Right renal cortex interstitium (tissue), 3 donors: ENCODE data around the gene KPTN. TPM values are rescaled to one million over a fixed set of nuclear protein-coding genes. Genes with fewer than 3 reads are reported as not detected.
"Not testable (repeated sequence)": the region's sequence is repeated elsewhere in the genome, so short reads cannot be mapped to it uniquely, and the experiment has no call there.

Experiments used
- DNase-seq, 3 donors: peaks; one replicate each; pipeline ENCODE4 v3.0.0-alpha.2; 2013; ENCODE audit warnings: low read depth in 3 of 3, low spot score in 2 of 3
- polyA plus RNA-seq, 3 donors: library from polyadenylated mRNA; unstranded; fragments of 120-200 nt; gene quantifications; one replicate each; pipeline ENCODE4 v1.2.1, GENCODE V29; 2013; ENCODE audit not compliant: insufficient read length in 3 of 3

The KPTN gene
- polyA plus RNA-seq, 3 donors = 10.6 to 12.9 (median 12.0) TPM

DNA sequence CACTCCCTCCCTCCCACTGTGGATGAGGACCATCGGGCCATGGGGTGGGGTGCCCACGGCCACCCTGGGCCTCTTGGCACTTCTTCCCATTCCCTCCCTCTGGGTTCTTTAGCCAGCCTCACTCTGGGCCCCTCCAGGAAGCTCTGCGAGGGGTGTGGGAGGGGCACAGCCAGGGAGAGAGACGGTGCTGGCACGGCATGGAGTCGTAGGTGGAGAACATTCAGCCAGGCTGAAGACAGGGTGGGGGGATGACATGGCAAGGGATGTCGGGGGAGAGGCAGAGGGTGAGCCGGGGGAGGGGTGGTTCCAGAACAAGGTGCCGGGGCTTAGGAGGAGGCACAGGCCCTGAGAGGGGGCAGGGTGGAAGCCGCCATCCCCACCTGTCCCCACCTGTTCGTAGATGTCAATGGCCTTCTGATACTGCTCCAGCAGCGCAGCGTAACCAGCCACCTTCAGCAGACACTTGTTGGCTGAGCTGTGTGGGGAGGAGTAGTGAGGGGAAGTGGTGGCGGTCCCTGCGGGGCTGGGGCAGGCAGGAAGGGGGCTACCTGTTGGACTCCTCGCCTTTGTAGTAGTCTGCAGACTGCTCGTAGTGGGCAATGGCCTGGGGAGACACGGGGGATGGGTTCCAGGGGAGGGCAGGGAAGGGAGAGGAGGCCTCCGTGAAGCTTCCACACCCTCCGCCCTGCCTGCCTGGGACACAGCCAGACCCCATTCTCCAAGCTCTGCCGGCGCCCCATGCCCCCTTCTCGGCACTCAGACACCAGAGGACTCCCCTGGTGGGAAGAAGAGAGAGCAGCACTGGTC, 8.8 kb upstream of the KPTN start:
- DNase-seq = no peak

DNA sequence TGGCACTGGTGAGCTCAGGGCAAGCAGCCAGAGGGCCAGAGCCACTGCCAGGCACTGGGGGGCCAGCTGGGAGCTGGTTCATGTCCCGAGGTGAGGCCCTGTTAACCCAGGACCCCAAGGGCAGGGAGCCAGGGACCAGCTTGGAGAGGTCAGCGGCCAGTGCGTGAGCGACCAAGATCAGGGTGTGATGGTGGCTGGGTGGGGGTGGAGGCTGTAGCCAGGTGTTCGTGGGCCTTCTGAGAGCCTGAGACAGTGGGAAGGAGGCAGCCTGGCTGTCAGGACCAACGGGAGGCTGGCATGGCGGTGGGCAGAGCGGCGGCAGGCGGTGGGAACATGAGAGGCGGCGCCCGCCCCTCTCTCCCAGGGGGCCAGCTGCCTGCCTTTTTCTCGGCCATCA, 8.1 kb upstream of the KPTN start:
- DNase-seq = no peak

DNA sequence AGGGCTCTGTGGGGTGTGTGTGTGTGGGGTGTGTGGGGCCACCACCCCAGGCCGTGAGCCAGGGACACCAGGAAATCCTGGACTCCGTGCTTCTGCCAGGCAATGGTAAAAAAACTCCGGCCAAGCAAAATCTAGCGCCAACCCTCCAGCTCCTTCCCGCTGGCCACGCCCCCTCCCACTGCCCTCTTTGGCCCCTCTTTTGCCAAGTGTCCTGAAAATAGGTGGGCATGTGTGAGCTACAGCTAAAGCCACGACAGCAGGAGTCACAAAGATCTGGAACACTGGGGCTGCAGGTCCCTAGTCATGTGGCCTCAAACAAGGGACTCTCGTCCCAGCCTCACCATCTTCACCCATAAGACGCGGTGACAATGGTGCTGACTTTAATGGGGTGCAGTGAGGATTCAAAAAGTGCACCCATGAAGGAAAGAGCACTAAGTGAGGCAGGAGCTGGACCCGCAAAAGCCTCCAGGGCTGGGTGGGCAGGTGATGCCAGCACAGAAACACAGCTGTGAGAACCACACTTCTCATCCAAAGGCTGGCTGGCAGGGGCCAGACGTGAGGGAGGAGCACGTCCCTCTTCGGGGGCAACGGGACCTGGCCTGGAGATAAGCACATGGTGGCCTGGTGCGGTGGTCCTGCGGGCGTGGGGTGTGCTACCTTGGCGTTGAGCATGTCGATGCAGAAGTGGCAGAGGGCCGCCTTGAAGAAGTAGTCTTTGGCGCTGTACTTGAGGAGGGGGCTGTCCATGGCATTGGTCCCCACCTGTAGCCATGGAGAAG, 7.5 kb upstream of the KPTN start:
- DNase-seq = no peak

DNA sequence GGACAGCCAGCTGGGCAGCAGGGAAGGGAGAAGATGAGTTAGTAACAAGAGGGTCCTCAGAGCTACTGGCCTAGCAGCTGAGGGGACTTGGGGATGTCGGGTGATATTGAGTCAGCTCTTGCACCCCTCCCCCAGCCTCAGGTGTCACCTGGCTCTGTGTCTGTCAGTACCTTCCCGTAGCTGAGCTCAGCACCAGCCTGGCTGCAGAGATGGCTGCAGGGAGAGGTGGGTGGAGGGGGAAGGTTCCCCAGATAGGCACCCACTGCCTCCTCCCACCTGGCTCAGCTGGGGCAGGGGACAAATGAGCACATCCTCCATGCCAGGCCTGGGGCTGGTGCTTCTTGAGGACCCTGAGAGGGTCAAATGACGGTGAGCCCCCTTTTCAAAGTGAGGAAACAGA, 6.8 kb upstream of the KPTN start:
- no peak for DNase-seq

DNA sequence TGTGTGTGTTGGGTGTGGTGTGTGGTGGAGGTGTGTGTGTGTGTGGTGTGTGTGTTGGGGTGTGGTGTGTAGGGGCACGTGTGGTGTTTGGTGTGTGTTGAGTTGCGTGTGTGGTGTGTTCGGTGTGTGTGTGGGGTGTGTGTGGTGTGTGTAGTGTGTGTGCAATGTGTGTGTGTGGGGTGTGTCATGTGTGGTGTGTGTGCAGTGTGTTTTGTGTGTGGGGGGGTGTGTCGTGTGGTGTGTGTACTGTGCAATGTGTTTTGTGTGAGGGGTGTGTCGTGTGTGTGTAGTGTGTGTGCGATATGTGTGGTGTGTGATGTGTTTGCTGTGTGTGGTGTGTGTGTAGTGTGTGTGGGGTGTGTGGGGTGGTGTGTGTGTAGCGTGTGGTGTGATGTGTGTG, 6.0 kb upstream of the KPTN start:
- no peak for DNase-seq

DNA sequence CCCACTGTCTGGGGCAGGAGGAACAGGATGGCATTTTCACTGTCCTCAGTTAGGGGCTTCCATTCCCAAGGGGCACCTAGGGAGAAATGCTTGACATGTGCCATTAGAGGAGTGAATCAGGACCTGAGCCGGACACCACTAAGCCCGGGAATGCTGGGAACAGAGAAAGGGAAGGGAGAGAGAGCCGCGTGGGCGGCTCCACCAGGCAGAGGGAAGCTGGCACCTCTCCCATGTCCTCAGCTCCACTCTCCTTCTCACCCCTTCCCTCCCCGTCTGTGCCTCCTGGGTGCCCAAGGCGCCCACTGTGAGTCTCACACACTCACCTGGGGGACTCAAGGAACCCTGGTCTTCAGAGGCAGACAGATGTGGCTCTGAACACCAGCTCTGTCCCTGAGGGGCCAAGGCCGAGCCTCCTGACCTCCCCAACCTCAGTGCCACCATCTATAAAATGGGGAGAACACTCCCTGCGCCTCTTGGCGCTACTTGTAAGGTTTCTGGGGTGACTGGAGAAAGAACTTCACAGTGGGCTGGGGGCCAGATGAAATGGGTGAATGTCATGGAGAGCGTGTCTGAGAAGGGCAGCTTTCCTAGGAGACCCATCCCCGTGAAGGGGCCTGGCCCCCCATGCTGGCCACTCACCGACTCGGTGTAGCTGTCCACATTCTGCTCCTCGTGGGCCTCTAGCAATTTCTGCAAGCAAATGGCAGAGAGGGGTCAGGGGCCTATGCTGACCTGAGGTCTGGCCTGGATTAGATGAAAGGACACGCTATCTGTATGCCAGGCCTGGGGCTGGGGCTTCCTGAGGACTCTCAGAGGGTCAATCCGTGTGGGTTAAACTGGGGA, 5.3 kb upstream of the KPTN start:
- no peak for DNase-seq

DNA sequence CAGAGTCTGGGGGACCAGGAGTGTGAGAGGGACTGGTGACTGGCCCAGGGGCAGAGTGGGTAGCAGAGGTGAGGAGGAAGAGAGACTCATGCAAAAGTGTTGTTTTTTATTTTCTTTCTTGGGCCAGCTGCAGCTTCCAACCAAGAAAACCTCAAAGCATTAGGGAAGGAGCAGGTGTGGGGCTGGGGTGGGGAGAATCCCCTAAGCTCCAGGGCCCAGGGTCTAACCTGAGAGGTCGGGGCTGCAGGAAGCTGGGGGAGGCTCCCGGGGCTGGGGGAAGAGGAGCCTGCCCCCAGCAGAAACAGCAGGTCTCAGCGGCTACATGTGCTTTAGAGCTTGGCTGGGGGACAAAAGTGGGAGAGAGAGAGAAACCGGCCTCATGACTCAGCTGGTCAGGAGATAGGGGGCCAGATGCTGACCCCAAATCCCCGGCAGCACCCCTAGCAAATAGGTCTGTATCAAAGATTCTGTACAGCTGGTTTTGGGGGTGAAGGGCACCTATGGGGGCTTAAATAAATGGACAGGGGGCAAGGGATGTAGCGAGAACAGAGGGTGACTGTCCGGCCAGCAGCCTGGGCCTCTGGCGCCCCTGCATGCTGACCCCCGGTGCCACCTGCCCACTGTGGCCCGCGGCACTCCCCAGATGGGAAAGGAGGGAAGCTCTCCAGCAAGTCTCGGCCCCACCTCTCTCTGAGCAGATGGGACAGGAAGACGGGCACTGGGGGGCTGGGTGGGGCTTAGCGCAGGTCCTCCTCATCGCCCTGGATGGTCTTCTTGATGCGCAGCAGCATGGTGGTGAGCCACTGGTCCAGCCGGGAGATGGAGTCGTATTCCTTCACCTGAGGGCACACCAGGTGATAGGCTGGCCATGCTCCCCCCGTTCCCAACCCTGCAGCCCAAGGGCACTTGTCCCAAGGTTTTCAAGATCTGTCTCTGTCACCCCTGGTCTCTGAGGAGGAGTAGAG, 3.8 kb upstream of the KPTN start:
- no peak for DNase-seq

DNA sequence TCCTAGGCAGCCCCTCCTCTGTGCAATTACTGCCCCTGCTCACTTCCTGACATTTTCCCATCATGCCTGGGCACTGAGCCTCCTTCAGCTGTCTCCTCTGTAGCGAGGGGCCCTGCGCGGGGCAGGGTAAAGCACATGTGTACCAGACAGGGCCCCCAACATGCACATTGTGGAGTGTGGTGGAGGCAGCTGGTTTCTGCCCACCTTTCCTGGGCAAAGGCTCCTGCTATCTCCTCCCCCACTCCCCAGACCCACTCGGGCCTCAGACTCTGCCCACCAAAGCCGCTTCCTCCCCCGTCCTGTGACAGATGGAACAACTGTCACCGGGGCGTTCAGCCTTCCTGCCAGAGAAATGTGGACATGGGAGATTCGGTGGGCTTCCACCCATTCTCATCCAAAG, 2.9 kb upstream of the KPTN start:
- no peak for DNase-seq

DNA sequence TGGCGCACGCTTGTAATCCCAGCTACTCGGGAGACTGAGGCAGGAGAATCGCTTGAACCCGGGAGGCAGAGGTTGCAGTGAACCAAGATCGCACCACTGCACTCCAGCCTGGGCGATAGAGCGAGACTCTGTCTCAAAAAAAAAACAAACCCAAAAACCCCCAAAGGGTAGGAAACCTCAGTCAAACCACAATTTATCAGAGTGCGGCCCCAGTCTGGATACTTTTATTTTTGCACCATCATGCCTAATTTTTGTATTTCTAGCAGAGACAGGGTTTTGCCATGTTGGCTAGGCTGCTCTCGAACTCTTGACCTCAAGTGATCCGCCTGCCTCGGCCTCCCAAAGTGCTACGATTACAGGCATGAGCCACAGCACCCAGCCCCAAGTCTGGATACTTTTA, 2.2 kb upstream of the KPTN start:
- DNase-seq = not testable (repeated sequence)

DNA sequence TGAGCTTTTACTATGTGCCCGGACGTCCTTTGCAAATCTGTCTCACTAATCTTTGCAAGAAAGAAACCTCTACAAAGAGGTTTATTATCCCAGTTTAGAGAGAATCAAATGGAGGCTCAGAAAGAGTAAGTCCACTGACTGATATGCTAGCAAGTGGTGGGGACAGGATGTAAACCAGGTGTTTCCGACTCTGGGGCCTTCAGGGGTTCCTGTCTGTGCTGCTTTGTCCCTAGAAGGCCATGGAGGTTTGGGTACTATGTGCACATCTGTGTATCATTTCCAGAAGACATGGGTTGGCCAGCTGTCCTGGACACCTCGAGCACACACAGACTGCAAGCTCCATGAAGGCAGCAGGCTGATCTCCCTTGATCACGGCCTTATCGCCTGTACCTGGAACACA, 1.2 kb upstream of the KPTN start:
- no peak for DNase-seq

DNA sequence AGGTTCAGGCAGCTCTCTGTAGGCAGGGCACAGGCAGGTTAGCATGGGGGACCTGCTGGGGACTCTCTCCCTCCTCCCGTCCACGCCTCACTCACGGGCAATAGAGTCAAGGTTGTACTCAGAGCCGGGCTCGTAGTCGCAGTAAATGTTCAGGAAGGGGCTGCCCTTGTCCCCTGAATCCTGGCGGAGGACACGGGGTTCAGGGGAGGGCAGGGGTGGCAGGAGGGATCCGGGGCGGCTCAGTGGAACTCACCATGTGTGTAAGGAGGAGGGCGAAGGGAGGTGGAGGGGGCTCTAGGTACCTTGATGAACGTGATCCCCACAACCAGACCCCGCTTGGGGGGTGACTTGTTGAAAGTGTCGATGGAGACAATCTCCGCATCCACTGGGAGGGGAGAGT, 819 bp downstream of the KPTN start:
- no peak for DNase-seq

DNA sequence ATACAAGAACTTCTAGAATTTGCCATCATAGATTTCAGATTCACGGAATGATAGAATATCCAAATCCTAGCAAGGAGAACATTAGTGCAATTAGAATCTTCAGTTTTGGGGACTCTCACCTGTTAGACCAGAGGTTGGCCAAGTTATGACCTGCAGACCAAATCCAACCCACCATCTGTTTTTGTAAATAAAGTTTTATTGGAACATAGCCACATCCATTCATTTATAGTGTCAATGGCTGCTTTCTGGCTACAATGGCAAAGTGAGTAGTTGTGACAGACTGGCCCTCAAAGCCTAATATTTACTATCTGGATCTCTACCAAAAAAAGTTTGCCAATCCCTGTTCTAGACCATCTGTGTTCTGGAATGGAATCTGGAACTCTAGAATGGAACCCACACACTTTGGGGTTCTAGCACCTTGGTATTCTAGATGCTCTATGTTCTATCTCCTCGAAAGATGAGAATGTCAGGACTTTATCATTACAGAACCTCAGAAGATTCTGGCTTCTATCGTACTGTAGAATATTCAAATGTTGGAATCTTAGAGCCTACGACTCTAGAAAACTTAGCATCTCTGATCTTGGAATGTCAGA, 2.5 kb downstream of the KPTN start:
- no peak for DNase-seq

DNA sequence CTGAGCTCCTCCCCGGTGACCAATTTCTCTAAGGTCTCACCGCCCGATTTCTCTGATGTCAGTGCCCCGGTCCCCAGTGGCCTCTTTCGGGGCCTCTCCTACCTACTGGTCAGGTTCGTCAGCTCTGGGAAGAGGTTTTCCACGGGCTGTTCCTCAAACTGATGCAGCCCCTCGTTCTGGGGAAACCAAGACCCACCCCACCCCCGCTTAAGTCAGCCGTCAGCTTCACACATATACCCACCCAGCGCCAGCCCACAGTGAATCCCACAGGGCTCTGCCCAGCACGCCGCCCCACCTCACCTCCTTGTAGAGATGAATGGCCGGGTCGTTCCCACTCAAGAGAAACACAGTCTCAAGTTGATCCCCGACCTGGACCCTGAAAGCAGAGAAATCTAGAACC, 3.4 kb downstream of the KPTN start:
- DNase-seq = no peak

DNA sequence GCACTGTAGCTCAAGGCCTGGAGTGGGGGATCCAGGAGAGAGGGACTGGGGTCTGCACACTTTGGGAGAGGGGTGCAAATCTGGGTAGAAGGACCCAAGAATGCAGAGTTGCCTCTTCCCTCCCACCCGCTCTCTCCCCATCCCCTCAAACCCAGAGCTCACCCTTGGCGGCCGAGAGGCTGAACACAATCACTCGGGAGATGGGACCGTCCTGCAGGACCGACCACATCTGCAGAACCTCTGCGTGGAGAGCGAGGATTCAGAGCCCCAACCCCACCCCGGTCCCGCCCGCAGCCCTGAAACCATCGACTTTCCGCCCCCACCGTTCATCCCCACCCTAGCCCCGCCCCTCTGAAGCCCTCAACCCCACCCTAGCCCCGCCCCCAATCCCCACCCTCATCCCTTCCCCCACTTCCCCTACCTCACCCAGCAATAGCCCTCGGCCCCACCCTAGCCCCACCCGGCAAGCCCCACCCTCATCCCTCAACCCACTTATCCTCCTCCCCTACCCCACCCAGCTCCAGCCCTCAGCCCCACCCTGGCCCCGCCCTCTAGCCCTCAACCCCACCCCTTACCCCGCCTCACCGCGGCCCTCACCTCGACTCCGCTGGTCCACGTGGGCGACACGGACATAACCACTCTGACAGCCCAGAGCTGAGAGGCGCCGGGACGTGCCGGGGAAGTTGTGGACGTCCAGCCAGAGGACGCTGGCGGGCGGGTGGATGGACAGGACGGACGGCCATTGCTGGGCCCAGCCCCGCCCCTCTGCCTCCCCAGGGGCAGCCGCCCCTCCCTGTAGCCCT, 4.1 kb downstream of the KPTN start:
- DNase-seq = no peak

DNA sequence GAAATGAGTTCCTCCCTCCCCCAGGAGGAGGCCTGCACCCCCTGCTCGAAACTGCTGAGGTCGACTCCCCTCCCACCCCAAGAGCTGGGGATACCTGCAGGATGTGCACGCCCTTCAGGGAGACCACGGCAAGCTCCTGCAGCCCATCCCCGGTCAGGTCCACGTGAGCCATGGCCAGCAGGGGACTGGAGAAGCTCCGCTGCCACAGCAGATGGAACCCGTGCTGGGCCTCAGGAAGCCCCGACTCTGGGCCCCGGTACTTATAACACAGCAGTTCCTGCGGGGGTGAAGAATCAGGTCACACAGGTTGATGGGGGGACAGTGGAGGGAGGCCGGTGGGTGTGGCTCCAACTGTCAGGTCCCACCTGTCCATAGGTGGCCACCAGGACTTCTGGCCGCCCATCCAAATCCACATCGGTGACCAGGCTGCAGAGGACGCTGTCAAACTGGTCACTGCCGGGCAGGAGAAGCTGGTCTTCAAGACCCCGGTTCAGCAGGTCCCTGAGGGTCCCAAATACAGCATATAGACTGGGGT, 7.5 kb downstream of the KPTN start:
- no peak for DNase-seq

DNA sequence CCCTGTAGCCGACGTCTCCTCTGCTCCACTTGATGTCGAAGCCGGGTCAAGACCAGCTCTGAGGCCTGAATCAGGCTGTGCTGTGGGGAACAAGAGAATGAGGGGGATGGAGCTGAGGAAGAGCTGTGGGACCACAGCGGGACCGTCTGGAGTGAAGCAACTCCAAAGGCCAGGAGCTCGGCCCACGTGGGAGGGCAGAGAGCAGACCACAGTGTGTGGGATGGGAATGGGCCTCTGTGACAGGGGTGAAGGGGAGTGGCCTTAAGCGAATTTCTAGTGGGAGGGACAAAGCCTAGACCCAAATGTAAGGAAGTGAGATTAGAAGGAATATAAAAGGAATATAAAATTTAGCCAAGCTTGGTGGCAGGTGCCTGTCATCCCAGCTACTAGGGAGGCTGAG, 8.6 kb downstream of the KPTN start:
- no peak for DNase-seq

DNA sequence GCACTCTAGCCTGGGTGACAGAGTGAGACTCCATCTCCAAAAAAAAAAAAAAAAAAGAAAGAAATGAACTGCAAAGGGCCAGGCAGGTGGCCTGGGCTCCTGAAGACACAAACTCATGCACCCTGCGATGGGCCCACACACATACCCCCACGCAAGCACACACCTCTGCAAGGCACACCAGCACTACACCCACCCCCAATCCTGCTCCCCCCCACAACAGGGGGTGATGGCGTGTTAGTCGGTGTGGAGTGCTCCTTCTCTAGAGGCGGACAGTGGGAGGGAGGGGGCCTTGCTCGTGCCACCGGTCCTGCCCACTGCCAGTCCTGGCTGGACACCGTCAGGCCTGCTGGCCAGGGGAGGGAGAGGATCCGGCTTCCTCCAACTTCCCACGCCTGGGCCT, 10.7 kb downstream of the KPTN start:
- DNase-seq = no peak

DNA sequence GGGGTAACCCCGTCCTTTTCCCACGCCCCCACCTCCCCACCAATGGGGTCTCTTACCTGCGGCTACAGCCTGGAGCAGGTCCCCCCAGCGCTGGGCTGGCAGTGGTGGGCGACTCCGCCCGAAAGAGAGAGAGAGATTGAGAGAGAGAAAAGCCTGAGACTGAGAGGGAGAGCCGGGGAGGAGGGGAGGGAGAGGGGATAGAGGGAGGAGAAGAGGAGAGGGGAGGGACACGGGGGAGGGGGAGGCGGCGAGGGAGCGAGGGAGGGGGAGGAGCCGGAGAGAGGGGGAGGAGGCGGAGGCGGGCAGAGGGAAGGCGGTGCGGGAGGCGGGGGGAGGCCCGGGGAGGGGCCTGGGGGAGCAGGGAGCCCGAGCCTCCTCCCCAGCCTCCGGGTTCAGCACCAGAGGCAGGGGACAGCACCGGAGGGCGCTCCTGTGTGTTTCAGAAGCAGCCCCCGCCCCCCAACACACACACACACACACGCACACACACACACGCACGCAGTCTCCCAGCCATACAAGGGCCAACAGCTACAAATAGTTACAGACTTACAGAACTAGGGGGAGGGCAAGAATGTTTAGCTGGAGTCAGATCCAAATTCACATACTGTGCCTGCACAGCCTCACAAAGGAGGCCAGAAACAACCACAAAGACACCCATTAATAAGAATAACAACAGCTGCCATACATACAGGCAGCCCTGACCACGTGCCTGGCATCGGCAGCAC, 12.1 kb downstream of the KPTN start, which contains the start of gene SLC8A2:
TSS of gene SLC8A2 (minus strand) at position 161 of the 725 bp plus-strand sequence. CDS start 5,490 bp downstream, outside the sequence.
- DNase-seq = peak; percentile 73 to 87 (median 82)
